Measurements from ENCODE around the gene PHYHIPL.

The PHYHIPL gene

GRCh38 chr10:59258890-59259289 is 82.4 kb downstream of the PHYHIPL start:
- DNase-seq = no peak

- DNase-seq = no peak
Observed at GRCh38 chr10:59265141-59265540, 88.7 kb downstream of the PHYHIPL start.

- no peak for DNase-seq
Observed at GRCh38 chr10:59266321-59266720, 89.9 kb downstream of the PHYHIPL start.

DNA sequence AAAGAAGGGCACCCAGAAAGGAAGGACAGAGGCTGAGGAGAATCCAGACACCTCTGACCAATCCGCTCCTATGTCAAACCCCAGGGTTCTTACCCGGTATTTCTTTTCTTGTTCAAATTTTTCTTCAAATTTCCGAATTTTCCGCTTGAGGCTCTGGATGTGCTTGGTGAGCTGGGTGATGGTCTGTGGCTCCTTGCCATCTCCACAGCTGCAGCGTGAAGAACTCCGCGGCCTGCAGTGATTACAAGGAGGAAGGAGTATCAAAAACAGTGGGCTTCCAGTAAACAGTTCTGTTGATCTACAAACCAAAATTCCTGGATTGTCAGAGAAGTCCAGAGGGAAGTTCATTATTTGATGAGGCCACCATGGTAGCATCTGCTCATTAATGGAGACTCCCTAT is 92.0 kb downstream of the PHYHIPL start:
- DNase-seq = no peak

DNA sequence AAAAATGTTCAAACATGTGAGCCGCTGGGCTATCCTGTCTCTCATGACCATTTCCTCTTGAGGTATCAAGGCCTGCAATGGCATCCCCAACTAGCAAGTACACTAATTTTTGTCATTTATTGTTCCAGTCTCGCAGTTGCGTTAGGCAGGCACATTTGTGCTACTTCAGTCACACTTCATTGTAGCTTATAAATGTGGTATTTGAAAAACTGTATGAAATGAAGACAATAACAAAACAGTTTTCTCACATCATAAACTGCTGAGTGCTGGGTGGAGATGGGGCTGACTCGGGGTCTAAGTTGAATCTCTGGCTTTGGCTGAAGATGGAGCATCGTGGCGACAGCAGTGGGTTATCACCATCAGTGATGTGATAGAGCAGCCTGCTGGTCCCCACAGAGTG is 93.2 kb downstream of the PHYHIPL start:
- no peak for DNase-seq

DNA sequence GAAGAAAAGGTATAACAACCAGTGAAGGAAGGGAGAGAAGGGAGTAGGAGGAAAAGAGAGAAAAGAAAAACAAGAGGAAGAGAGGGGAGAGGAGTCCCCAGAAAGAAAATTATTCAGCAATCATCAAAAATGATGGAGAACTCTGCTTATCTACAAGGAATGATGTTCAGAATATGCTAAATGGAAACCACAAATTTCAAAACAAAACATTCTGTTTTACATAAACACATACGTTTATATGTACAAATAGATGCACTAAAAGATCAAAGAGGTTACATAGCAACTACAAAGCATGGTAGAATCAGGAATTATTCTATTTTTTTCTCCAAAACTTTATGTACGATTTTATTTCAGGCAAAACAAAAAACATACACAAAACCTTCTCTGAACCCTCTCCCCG is 94.0 kb downstream of the PHYHIPL start:
- DNase-seq = no peak

GRCh38 chr10:59271160-59271559 is 94.7 kb downstream of the PHYHIPL start:
- DNase-seq = no peak

DNA sequence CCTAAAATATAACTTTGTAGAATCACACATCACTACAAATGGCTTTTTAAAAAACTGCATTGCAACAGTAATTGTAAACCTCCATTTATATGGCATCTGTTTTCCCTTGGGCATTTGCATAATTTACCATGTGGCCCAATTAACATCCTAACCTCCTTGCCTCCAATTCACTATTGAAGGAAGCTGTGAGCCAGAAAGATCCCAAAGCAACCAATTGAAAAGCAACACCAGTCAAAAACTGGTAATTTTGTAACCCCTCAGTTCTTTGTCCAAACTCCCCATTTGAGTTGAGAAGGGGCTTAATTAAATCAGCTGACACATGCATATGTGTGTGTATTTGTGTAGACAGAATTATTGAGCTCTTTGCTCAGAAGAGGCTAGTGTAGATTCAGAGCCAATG is 95.6 kb downstream of the PHYHIPL start:
- DNase-seq = no peak

- DNase-seq = no peak
Observed at GRCh38 chr10:59273445-59273844, 97.0 kb downstream of the PHYHIPL start.

DNA sequence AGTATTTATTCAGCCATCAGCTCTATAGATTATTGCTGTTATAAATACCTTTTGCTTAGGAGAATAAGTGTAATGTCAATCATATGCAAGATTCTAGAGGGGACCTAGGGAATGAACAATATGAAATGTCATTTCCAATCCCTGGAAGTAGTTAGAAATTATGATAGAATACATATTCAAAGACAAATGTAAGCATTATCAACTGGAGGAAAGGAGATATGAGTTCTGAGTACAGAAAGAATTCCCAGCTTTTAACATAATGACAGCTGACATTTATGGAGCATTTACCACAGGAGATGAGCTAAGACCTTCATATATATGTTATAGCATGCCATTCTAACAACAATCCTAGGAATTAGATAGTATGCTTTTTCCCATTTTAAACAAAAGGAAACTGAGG is 99.7 kb downstream of the PHYHIPL start:
- DNase-seq = no peak

- DNase-seq = no peak
Observed at GRCh38 chr10:59276919-59277318, 100.5 kb downstream of the PHYHIPL start.

DNA sequence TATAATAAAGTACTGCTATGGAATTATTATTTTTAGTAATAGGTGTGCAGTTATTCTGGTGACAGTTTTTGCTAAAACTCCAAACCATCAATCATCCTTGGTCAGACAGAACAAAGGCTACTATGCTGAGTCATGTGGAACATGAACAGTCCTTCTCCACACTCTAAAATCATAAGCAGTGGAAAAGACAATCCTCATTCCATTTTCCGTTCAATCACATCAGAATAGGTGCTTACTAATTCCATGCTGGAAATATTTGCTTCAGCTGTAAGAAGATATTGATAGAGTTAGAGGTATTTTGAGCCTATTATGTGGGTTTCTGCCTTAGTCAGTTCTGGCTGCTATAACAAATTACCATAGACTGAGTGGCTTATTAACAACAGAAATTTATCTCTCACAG is 103.0 kb downstream of the PHYHIPL start:
- DNase-seq = no peak

DNA sequence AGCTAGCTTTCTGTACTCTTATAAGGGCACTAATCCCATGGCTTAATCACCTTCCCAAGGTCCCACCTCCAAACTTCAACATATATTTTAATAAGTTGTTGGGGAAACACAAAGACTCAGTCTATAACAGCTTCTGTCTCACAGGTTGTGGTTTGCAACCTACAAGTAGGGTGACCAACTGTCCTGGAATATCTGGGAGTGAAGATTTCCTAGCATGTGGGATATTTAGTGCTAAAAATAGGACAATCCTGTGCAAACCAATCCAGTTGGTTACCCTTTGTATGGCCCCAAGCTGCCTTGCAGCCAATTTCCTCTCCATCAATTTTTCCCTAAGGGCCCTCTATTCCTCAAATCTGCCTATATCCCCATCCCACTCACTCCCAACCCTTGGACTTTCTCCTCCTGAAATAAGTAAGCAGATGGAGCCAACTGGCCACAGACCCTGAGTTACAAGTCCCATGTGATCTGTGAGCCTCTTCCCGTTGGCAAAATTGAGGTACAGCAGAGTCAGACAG is 103.6 kb downstream of the PHYHIPL start:
- DNase-seq = no peak

- no peak for DNase-seq
Observed at GRCh38 chr10:59281861-59282260, 105.4 kb downstream of the PHYHIPL start.

DNA sequence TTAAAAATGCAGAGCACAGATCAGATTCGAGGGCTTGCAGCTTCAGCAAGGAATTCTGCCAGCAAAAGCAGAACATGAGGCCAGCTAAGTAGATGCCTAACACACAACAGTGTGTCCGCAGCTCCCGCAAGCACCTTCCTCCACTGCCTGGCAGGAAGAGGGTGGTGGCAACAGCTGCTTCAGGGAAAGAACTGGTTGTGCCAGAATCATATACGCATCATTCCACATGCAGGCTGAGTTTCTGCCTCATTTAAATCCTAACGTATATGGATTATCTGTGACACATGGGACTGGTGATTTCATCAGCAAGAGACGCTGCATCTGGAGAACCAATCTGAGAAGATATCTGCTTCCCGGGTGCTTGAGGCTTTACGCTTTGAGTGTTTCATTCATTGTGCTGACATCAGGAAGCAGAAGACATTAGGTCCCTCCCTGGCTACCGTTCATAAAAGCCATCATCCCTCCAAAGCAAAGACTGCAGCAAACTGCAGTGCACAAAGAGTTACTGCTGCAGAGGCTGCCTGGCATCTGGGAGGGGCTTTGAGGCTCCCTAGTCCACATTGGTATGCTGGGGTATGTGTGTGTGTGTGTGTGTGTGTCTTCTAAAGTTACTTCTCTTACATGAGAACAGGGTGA is 107.1 kb downstream of the PHYHIPL start:
- DNase-seq = no peak

DNA sequence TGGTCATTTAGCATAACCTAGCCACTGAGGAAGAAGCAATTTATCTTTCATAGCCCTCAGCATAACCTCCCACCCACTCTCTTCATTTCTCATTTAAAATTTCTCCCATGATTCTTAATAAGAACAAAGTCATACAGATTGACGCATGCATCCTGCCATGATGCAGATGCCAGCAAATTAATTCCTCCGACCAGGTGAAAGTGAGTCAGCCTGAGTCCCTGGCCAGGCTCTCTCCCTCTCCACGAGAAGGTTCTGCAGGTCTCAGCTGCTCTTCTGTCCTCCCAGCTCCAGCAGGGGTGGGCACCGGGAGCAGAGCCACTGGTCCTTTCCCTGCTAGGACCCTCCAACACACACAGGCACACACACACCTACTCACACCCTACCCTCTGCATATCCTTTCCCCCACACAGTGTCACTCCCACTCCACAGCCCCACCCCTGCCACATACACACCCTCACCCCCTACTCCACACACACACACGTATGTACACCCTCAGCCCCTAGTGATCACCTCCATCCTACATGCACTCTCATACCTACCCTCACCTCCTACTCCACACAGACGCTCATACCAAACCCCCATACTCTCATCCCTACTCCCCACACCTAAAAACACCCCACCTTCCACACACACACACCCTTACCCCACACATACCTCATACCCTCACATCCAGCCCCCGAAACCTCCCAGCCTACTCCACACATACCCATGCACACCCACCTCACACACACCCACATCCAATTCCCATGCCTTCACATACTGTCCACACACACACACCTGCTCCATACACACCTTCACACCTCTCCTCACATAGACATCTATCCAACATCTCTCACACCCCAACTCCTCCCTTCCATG is 107.9 kb downstream of the PHYHIPL start:
- DNase-seq = no peak

- DNase-seq = no peak
Observed at GRCh38 chr10:59285073-59285472, 108.6 kb downstream of the PHYHIPL start.

DNA sequence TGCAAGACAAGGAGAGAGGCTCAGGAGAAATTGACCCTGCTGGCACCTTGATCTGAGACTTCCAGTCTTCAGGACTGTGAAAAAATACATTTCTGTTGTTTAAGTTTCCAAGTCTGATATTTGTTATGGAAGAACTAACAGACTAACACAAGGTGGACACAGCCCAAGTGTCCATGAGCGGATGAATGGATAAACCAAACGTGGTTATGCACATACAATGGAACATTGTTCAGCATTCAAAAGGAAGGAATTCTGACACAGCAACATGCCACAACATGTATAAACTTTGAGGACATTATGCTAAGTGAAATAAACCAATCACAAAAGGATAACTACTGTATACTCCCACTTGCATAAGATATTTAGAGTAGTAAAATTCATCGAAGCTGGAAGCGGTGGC is 109.4 kb downstream of the PHYHIPL start:
- no peak for DNase-seq

- DNase-seq = no peak
Observed at GRCh38 chr10:59287587-59288255, 111.3 kb downstream of the PHYHIPL start.

GRCh38 chr10:59289853-59290252 is 113.4 kb downstream of the PHYHIPL start:
- DNase-seq = no peak

DNA sequence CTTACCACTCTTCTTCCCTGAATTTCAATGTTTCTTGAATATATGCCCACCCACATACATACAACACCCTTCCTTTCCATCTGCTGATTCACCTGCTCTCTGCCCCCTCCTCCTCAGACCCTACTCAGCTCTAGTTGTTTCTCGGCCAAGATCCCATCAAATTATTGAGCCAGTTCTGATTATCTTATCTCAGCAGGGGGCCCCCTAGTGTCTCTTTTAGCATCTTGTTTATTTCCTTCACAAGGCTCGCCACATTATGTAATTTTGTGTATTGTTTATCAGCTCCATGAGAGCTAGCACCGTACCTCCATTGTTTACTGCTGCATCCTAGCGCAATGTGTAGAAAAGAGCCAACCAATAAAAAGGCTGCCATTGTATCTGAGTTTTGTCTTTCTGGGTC is 114.0 kb downstream of the PHYHIPL start:
- no peak for DNase-seq

Measured in CD4-positive, alpha-beta T cell treated with Interleukin-21 for 1 hour (primary cell).